Mesenchymal stem cell (in vitro differentiated cells and primary cell): Measurements from ENCODE around the gene UGT2B10. TPM values are rescaled to one million over a fixed set of nuclear protein-coding genes. Genes with fewer than 3 reads are reported as not detected.
"Not testable (repeated sequence)": the region's sequence is repeated elsewhere in the genome, so short reads cannot be mapped to it uniquely, and the experiment has no call there.

ENCODE experiments used
- DNase-seq: peaks from one replicate; pipeline ENCODE4 v3.0.0-alpha.2; 2013
- H2AFZ ChIP-seq: one replicate; pipeline ENCODE4 v1.6.1; 2013; ENCODE audit warnings: low read depth, mild to moderate bottlenecking, control low read depth, inconsistent platforms, low read length, moderate library complexity
- H2AK5ac ChIP-seq: 2 replicates; pipeline ENCODE4 v1.6.1; 2013; ENCODE audit warnings: low read length, moderate library complexity, mild to moderate bottlenecking, inconsistent platforms; ENCODE audit not compliant: severe bottlenecking
- H2BK120ac ChIP-seq: one replicate; pipeline ENCODE4 v1.6.1; 2013; ENCODE audit warnings: low read depth, mild to moderate bottlenecking, inconsistent platforms, low read length, moderate library complexity
- H2BK12ac ChIP-seq, 2 experiments: one replicate each; pipeline ENCODE4 v1.6.1; 2013; ENCODE audit warnings: inconsistent platforms in 2 of 2, low read length in 2 of 2, mild to moderate bottlenecking in 2 of 2, moderate library complexity in 2 of 2, control low read depth in 1 of 2
- H2BK15ac ChIP-seq: one replicate; pipeline ENCODE4 v1.6.1; 2013; ENCODE audit warnings: mild to moderate bottlenecking, low read depth, inconsistent platforms; ENCODE audit not compliant: poor library complexity, severe bottlenecking
- H2BK5ac ChIP-seq: 2 replicates; pipeline ENCODE4 v1.6.1; 2013; ENCODE audit warnings: low read depth, mild to moderate bottlenecking, low read length, control low read depth, inconsistent platforms; ENCODE audit not compliant: poor library complexity, severe bottlenecking
- H3K14ac ChIP-seq, 2 experiments: one replicate each; pipeline ENCODE4 v1.6.1; 2013; ENCODE audit warnings: inconsistent platforms in 2 of 2, low read length in 2 of 2, control low read depth in 1 of 2, mild to moderate bottlenecking in 1 of 2, moderate library complexity in 1 of 2
- H3K18ac ChIP-seq, 2 experiments: one replicate each; pipeline ENCODE4 v1.6.1; 2013; ENCODE audit warnings: inconsistent platforms in 2 of 2, low read length in 2 of 2, control low read depth in 1 of 2, low read depth in 1 of 2, mild to moderate bottlenecking in 1 of 2
- H3K23ac ChIP-seq, 2 experiments: one replicate each; pipeline ENCODE4 v1.6.1; 2013; ENCODE audit warnings: inconsistent platforms in 2 of 2, low read length in 2 of 2, mild to moderate bottlenecking in 2 of 2, moderate library complexity in 2 of 2, control low read depth in 1 of 2
- H3K27ac ChIP-seq: 2 replicates; pipeline ENCODE4 v1.5.1; 2013; ENCODE audit warnings: mild to moderate bottlenecking, moderate library complexity, low read length, control low read depth, inconsistent platforms; ENCODE audit not compliant: poor library complexity, severe bottlenecking
- H3K27me3 ChIP-seq, 2 experiments: 2 replicates each; pipeline versions ENCODE4 v1.6.1 to v1.7.0; 2013; ENCODE audit warnings: low read length in 2 of 2, mild to moderate bottlenecking in 2 of 2, moderate library complexity in 2 of 2, control low read depth in 1 of 2, inconsistent platforms in 1 of 2; ENCODE audit not compliant: control insufficient read depth in 1 of 2, insufficient read depth in 1 of 2
- H3K36me3 ChIP-seq, 2 experiments: 2 replicates each; pipeline versions ENCODE4 v1.6.1 to v1.7.0; 2013; ENCODE audit warnings: low read length in 2 of 2, control low read depth in 1 of 2, inconsistent platforms in 1 of 2, low read depth in 1 of 2, mild to moderate bottlenecking in 1 of 2; ENCODE audit not compliant: insufficient read depth in 2 of 2, control insufficient read depth in 1 of 2
- H3K4ac ChIP-seq, 2 experiments: one replicate each; pipeline ENCODE4 v1.6.1; 2013; ENCODE audit warnings: inconsistent platforms in 2 of 2, low read length in 2 of 2, mild to moderate bottlenecking in 2 of 2, moderate library complexity in 2 of 2, control low read depth in 1 of 2, low read depth in 1 of 2
- H3K4me1 ChIP-seq: 2 replicates; pipeline ENCODE4 v1.6.1; 2013; ENCODE audit warnings: low read depth, low read length, control low read depth; ENCODE audit not compliant: control insufficient read depth, insufficient read depth
- H3K4me2 ChIP-seq: 2 replicates; pipeline ENCODE4 v1.6.1; 2013; ENCODE audit warnings: low read length, mild to moderate bottlenecking, inconsistent platforms; ENCODE audit not compliant: poor library complexity, severe bottlenecking
- H3K4me3 ChIP-seq, 2 experiments: 2 replicates each; pipeline versions ENCODE4 v1.5.1 to v1.7.0; 2013; ENCODE audit warnings: low read length in 2 of 2, mild to moderate bottlenecking in 2 of 2, control low read depth in 1 of 2, low read depth in 1 of 2; ENCODE audit not compliant: insufficient read depth in 1 of 2
- H3K79me1 ChIP-seq: replicated peaks from 2 replicates; pipeline ENCODE4 v1.6.1; 2013; ENCODE audit warnings: mild to moderate bottlenecking, control low read depth, low read length, inconsistent platforms; ENCODE audit not compliant: poor library complexity, severe bottlenecking
- H3K9ac ChIP-seq: 2 replicates; pipeline ENCODE4 v1.7.0; 2013; ENCODE audit warnings: mild to moderate bottlenecking, low read length, moderate library complexity
- H3K9me3 ChIP-seq: 2 replicates; pipeline ENCODE4 v1.7.0; 2013; ENCODE audit warnings: mild to moderate bottlenecking, low read length; ENCODE audit not compliant: control insufficient read depth
- H4K8ac ChIP-seq: one replicate; pipeline ENCODE4 v1.6.1; 2013; ENCODE audit warnings: inconsistent platforms, mild to moderate bottlenecking, low read length, moderate library complexity
- H4K91ac ChIP-seq: one replicate; pipeline ENCODE4 v1.6.1; 2013; ENCODE audit warnings: mild to moderate bottlenecking, low read length, inconsistent platforms
- WGBS: methylation state at CpG from one replicate; pipeline ENCODE4 v1.1.7; 2013; ENCODE audit warnings: mixed read lengths; 5-methylcytosine and 5-hydroxymethylcytosine counted together
- polyA plus RNA-seq, 2 experiments: library from polyadenylated mRNA; stranded (reverse); fragments of 200-250 nt; gene quantifications; one replicate each; pipeline ENCODE4 v1.2.3, GENCODE V29; 2013

UGT2B10 gene
- polyA plus RNA-seq (2013, experiment 1 of 2) = not detected
- polyA plus RNA-seq (2013, experiment 2 of 2) = not detected

GRCh38 chr4:68815617-68816409 lies at the start of gene UGT2B10:
TSS of gene UGT2B10 (plus strand) at chr4:68815994. CDS start at chr4:68816020, 26 bp downstream.
- not testable (repeated sequence) for H4K8ac ChIP-seq, H3K4me3 ChIP-seq, H3K79me1 ChIP-seq, H3K14ac ChIP-seq, H3K18ac ChIP-seq, H3K27me3 ChIP-seq, DNase-seq, H2AK5ac ChIP-seq, H2BK120ac ChIP-seq, H3K27ac ChIP-seq, H2AFZ ChIP-seq, H3K9me3 ChIP-seq, H2BK12ac ChIP-seq, H3K4ac ChIP-seq, H3K23ac ChIP-seq, H4K91ac ChIP-seq, H3K4me1 ChIP-seq, H2BK5ac ChIP-seq, H3K4me2 ChIP-seq, H3K36me3 ChIP-seq, H2BK15ac ChIP-seq, H3K9ac ChIP-seq
- WGBS = no CpG with 5 or more reads among the region's 4 CpGs

GRCh38 chr4:68771836-68772235 lies 44.0 kb upstream of the UGT2B10 start:
- H2BK12ac ChIP-seq, H3K18ac ChIP-seq, H3K36me3 ChIP-seq, H3K9me3 ChIP-seq, H3K79me1 ChIP-seq, H2BK120ac ChIP-seq, H3K27me3 ChIP-seq, H2AK5ac ChIP-seq, H3K23ac ChIP-seq, H3K27ac ChIP-seq, H3K4me3 ChIP-seq, H3K4ac ChIP-seq, DNase-seq, H3K4me1 ChIP-seq, H3K4me2 ChIP-seq, H2BK15ac ChIP-seq, H4K91ac ChIP-seq, H2AFZ ChIP-seq, H4K8ac ChIP-seq, H3K9ac ChIP-seq, H3K14ac ChIP-seq, H2BK5ac ChIP-seq: not testable (repeated sequence)

- Histone ChIP-seq H3K79me1 (no peaks in the 10 kb centered on the region), H3K4me1 (no peaks in the 10 kb centered on the region)
Measured at GRCh38 chr4:68773699-68774098, 42.1 kb upstream of the UGT2B10 start.

GRCh38 chr4:68780232-68780631 lies 35.6 kb upstream of the UGT2B10 start:
- no peaks in the 10 kb centered on the region for H3K27me3 ChIP-seq
- no peaks in the 10 kb centered on the region for H3K36me3 ChIP-seq
- no peak overlapping the region for H3K18ac ChIP-seq
- H3K4me1 ChIP-seq = no peaks in the 10 kb centered on the region
- no peak overlapping the region for H3K27ac ChIP-seq
- no peak for DNase-seq
- no peak overlapping the region for H3K4me2 ChIP-seq
- no peak overlapping the region for H2BK15ac ChIP-seq
- H2BK5ac ChIP-seq = no peak overlapping the region
- H2AFZ ChIP-seq = no peak overlapping the region
- no peak overlapping the region for H4K8ac ChIP-seq
- no peak overlapping the region for H4K91ac ChIP-seq
- H2BK120ac ChIP-seq = no peak overlapping the region
- no peak overlapping the region for H2BK12ac ChIP-seq
- no peak overlapping the region for H3K4ac ChIP-seq
- WGBS = 83% methylated on average over 1 of the region's 1 CpG
- H3K23ac ChIP-seq = no peak overlapping the region
- H3K79me1 ChIP-seq = no peaks in the 10 kb centered on the region
- no peak overlapping the region for H2AK5ac ChIP-seq
- H3K4me3 ChIP-seq = no peak overlapping the region
- H3K9me3 ChIP-seq = peaks cover 10% of the 10 kb centered on the region
- H3K9ac ChIP-seq = no peak overlapping the region
- H3K14ac ChIP-seq = no peak overlapping the region

More at GRCh38 chr4:68773699-68774098, 42.1 kb upstream of the UGT2B10 start:
- no peak for DNase-seq
- no peaks in the 10 kb centered on the region for H3K36me3 ChIP-seq
- no peak overlapping the region for H3K23ac ChIP-seq
- no peak overlapping the region for H3K4me2 ChIP-seq
- WGBS = 91% methylated on average over 5 of the region's 5 CpGs
- no peak overlapping the region for H2AFZ ChIP-seq
- no peak overlapping the region for H3K14ac ChIP-seq
- no peak overlapping the region for H3K4me3 ChIP-seq
- no peaks in the 10 kb centered on the region for H3K9me3 ChIP-seq
- no peak overlapping the region for H3K4ac ChIP-seq
- no peaks in the 10 kb centered on the region for H3K27me3 ChIP-seq
- no peak overlapping the region for H2BK5ac ChIP-seq
- no peak overlapping the region for H2AK5ac ChIP-seq
- H3K18ac ChIP-seq = no peak overlapping the region
- no peak overlapping the region for H2BK12ac ChIP-seq
- H3K9ac ChIP-seq = no peak overlapping the region
- H2BK120ac ChIP-seq = no peak overlapping the region
- H4K91ac ChIP-seq = no peak overlapping the region
- H3K27ac ChIP-seq = no peak overlapping the region
- no peak overlapping the region for H4K8ac ChIP-seq
- no peak overlapping the region for H2BK15ac ChIP-seq
